ENCODE results near the gene RARB.

RARB gene

GRCh38 chr3:25556447-25556846 lies 128.4 kb downstream of the RARB start:
- DNase-seq = peak; percentile 55

GRCh38 chr3:25557694-25558093 lies 129.6 kb downstream of the RARB start:
- DNase-seq = no peak

GRCh38 chr3:25558121-25558520 lies 130.1 kb downstream of the RARB start:
- peak; percentile 79 for DNase-seq

DNA sequence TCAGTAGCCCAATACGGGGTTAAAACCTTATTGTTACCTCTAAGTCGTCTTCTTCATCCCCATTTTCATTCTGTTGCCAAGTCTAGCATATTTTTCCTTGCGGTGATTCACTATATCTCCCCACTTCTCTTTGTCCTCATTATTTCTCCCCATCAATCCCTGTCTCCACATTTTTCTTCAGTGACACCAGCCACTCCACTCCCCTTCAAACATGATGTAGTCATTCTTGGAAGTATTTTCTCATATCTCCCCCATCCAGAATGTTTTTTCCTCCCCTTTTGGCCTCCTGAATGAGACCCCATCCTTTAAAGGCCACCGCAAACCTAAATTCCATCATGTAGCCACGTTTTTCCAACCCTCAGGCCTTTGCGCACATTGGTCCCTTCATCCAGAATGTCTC lies 130.7 kb downstream of the RARB start:
- DNase-seq = peak; percentile 89

DNA sequence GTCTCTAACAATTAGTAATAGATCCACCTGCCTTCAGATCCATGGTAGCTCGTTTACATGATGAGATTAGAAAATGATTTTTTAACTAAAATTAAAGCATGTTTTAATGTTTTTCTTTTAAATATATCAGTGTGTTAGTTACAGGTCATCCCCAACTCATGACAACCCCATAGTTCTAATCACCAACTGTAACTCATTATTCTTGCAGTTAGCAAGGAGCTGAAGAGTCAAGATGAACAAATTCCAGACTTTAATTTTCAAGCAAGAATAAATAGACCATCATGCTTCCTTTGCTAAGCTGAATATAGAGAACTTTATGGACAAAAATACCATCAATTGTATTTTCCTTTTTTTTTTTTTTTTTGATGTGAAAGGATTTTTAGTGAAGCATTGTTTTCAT lies 135.5 kb downstream of the RARB start:
- peak; percentile 75 for DNase-seq

GRCh38 chr3:25564075-25564474 lies 136.0 kb downstream of the RARB start:
- DNase-seq = no peak

DNA sequence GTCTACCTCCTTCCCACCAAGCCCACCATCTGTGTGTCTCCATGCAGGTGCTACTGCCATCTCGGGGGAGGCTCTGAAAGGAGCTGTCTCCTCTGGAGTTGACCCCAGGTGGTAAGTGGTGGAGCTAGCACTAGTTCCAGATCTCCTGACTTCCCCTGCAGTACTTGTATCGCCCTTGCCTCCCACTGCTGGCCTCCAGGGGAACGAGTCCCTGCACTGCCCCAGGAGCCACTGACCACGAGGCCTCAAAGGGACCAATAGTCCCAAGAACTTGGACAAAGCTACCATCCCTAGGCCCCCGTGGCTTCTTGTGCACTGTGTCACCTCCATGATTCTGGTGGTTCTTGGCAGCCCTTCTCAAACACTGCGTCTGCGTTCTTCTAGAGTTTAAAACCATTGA lies 137.7 kb downstream of the RARB start:
- no peak for DNase-seq

DNA sequence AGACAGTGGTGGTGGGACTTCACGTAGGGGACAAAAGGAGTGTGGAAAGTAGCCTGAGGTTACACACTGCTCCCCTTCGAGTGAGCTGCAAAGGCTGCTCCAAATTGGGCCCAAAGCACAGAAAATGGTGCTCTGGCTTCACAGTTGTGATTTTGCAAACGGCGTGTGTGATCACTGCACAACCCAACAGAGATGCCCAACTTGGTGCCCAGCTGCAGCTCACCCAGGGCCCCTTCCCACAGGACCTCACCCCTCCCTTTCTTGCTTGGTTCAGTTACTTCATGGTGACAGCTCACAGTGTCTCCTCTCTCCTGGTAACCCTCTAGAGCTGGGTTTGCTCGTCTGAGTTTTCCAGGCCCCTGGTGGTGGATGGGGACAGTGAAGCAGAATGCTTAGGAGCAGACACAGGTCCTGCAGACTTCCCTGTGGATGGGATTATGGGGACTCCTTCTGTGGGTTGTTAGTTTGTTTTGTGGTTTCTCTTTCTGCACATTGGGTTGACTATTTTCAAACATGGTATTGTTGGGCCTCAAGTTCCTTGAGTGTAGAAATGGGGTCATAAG lies 138.4 kb downstream of the RARB start:
- DNase-seq = no peak

- peak; percentile 93 for DNase-seq
Observed at GRCh38 chr3:25567388-25567787, 139.3 kb downstream of the RARB start.

GRCh38 chr3:25567806-25568524 lies 139.9 kb downstream of the RARB start:
- no peak for DNase-seq

- no peak for DNase-seq
Observed at GRCh38 chr3:25568525-25569078, 140.5 kb downstream of the RARB start.

DNA sequence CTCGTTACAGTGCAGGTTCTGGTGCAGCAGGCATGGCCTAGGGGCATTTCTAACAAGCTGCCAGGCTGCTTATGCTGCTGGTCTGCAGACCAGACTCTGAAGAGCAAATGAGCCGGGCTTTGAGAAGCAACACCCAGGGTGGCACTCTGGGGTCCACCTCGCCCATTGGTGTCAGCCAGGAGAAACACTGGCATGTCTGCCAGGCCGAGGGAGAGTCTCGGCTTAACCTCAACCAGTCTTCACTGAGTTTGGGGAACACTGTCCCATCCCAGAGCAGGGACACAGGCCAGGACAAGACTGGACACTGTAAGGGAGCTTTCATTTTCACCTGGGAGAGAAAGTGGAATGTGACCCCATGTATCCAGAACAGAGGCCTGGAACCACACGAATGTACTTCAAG lies 143.2 kb downstream of the RARB start:
- DNase-seq = no peak

GRCh38 chr3:25572336-25572735 lies 144.3 kb downstream of the RARB start:
- no peak for DNase-seq

- DNase-seq = peak; percentile 84
Observed at GRCh38 chr3:25572919-25573385, 144.9 kb downstream of the RARB start.

DNA sequence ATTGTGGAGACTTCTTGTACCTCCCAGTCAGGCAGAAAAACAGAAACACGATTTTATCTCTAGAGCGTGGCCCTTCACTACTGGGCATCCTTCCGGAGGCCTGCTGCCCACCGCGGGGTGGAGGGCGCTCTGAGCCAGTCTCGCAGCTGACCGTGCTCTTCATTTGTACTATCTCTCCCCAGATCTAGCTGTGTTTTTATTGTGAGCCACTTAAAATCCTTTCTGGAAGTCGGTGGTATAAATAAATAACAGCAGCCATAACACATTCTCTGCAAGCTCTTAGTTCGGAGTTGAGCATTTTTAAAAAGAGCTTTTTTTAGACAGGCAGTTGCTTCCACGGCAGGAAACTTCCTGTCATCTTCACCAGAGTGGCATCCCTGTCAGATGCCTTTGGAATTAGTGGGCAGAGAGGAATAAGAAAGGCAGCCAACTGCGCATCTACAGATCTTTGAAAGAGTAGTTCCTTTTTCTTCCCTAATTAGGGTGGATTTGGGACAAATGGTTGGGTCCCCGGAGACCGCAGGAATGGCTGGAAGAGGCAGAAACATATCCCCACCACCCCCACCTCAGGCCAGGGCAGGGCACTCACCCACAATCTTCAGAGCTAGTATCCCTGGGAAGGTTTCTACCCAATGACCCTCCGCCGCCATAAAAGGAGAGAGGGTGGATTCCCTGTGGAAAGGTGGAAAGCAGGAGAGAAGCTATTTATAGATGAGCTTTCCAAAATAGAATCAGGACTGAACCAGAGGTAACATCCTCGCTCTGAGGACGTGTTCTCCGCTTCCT lies 145.5 kb downstream of the RARB start:
- DNase-seq = peak; percentile 93

DNA sequence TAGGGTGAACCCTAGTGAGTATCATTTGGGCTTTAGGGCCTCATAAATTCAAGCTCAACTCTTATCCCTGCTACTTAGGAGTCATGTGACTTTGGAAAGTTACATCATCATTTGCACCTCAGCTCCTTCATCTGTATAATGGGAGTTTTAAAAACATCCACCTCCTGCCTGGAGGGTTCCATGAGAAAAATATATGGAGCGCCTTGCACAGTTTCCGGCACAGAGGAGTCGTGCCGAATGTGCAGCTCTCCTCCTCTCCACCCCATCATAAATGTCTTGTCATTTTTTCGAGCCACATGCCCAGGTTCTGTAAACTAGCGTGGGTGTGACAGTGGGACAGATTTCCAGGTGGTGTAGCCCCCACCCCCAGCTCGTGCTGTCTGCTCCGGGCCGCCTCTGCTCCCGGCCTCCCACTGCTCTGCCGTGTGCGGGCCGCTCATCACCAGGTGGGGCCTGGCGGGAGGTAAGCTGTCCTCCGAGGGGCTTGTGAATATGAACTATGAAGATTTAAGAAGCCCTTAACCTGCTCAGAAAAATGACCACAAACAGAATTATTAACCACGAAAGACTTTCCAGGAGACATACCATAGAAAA lies 146.2 kb downstream of the RARB start:
- no peak for DNase-seq

DNA sequence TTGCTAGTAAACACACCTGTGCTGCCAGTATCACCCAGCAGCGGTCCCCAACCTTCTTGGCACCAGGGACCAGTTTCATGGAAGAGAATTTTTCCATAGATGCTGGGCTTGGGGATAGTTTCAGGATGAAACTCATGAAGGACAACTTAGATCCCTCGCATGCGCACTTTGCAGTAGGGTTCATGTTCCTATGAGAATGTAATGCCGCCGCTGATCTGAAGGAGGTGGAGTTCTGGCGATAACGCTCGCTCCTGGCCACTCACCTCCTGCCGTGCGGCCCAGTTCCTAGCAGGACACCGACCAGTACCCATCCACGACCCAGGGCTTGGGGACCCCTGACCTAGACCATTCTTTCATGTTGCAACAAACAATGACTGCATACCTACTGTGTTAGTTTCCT lies 146.9 kb downstream of the RARB start:
- DNase-seq = no peak

DNA sequence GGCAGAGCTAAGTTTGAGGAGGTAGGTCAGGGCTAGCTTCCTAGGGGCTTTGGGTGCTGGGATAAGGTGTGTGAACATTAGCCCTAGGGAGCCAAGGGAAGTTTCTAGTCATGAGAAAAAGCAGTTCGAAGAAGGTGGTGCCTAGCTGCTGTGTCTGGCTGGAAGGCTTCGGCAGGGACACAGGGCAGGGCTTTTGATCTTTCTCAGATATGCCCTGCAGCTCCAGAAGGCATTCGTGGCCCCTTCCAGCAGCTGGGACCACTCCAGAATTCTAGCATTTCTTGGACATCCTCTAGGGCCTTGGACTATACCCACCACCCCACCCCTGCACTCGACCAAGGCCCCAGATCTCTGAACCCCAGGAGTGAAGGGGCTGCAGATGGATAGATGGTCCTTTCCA lies 148.1 kb downstream of the RARB start:
- DNase-seq = no peak

DNA sequence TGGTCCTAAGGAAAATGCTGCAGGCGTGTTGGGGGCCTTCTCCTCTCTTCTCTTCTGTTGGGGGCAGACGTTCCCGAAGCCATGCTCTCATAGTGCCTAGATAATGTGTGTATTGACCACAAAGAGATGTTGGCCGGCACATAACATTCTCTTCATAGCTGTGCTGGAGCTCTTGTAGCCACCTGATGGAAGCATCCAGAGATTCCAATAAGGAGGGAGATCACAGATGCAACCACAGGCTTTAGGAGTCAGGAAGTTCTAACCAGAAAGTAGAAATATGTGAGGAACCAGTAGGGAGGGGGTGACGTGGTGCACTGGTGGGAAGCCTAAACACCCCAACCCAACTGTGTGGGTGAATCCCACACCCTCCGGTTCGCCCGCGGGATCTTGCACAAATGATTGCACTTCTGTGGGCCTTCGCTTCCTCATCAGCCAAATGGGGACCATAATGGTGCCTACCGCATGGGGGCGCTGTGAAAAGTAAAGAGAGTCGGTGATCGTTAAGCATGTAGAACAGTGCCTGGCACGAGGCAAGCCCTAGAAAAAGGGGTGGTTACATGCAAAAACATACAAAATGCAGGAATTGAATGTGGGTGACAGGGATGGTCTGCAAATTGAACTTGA lies 148.9 kb downstream of the RARB start:
- DNase-seq = peak; percentile 40

- no peak for DNase-seq
Observed at GRCh38 chr3:25578059-25578458, 150.0 kb downstream of the RARB start.

GRCh38 chr3:25580534-25580933 lies 152.5 kb downstream of the RARB start:
- no peak for DNase-seq

- no peak for DNase-seq
Observed at GRCh38 chr3:25581335-25581734, 153.3 kb downstream of the RARB start.

GRCh38 chr3:25581823-25582222 lies 153.8 kb downstream of the RARB start:
- DNase-seq = no peak
